ENCODE data around the gene EIF5A. TPM values are rescaled to one million over a fixed set of nuclear protein-coding genes. Genes with fewer than 3 reads are reported as not detected.

The EIF5A gene
- total and polyA plus RNA-seq, 9 of the 15 experiments (the other 6 are each of a cell fraction or from before 2014, with no cell fraction given): 22.9 to 1,163 (median 772) TPM

GRCh38 chr17:7329997-7330637 is 22.7 kb downstream of the EIF5A start (continued):
- TF ChIP-seq MEIS2 (IDR thresholded peaks at IDR 0.05; ENCODE audit: partially characterized antibody): peak; percentile 41
- no peak for TF ChIP-seq MXD1 (CRISPR knock-in tag; IDR thresholded peaks at IDR 0.05; ENCODE audit: borderline replicate concordance, poor library complexity, severe bottlenecking)
- no peak for TF ChIP-seq RBFOX2 (IDR thresholded peaks at IDR 0.05; ENCODE audit: low read depth, low read length)
- no peak for TF ChIP-seq CXXC5 (CRISPR knock-in tag; IDR thresholded peaks at IDR 0.05)
- TF ChIP-seq RBBP5 (IDR thresholded peaks at IDR 0.05; ENCODE audit: borderline replicate concordance, insufficient read depth, low read length, poor library complexity, severe bottlenecking): peak; percentile 1
- TF ChIP-seq KDM1A (IDR thresholded peaks at IDR 0.05): peak in 1 of 2 experiments; percentile 39; a peak in 2 of 4 replicates
- no peak for TF ChIP-seq RAD51 (IDR thresholded peaks at IDR 0.05; ENCODE audit: borderline replicate concordance, low read depth)
- TF ChIP-seq NFYB (IDR thresholded peaks at IDR 0.05; ENCODE audit: extremely low read depth, insufficient read length): peak; percentile 79
- no peak for TF ChIP-seq GTF2E2 (tag; IDR thresholded peaks at IDR 0.05)
- no peak for TF ChIP-seq U2AF1 (optimal IDR thresholded peaks at IDR 0.05; ENCODE audit: low read depth, low read length)
- no peak for TF ChIP-seq IFI16 (CRISPR knock-in tag; IDR thresholded peaks at IDR 0.05)
- peak; percentile 42; the same call in 1 of the 2 replicates for TF ChIP-seq ARID4B (CRISPR knock-in tag; IDR thresholded peaks at IDR 0.05)
